Psoas muscle (tissue), 8 donors: ENCODE results near the gene WDR18. TPM values are rescaled to one million over a fixed set of nuclear protein-coding genes. Genes with fewer than 3 reads are reported as not detected.

Experiments used
- ATAC-seq, 4 donors: fragments of 200-7000 bp; cut with Tn5 transposase; one replicate each; pipeline ENCODE4 v1.9.1; 2020; ENCODE audit warnings: moderate library complexity in 3 of 4, mild to moderate bottlenecking in 2 of 4
- DNase-seq, 2 donors: peaks; one replicate each; pipeline ENCODE4 v3.0.0-alpha.2; 2020
- H3K27ac ChIP-seq: fragments of 200-600 bp; one replicate; pipeline ENCODE4 v1.8.0; 2022
- H3K27me3 ChIP-seq, 3 donors: fragments of 200-600 bp in 1 of 3; one replicate each; pipeline versions ENCODE4 v1.6.1 to v1.8.0; 2013 to 2022; ENCODE audit warnings: low read length in 2 of 3, mild to moderate bottlenecking in 2 of 3, moderate library complexity in 1 of 3; ENCODE audit not compliant: insufficient read depth in 3 of 3
- H3K36me3 ChIP-seq, 2 donors: fragments of 200-600 bp in 1 of 2; one replicate each; pipeline versions ENCODE4 v1.6.1 to v1.8.0; 2013 to 2022; ENCODE audit warnings: low read depth in 1 of 2, mild to moderate bottlenecking in 1 of 2, moderate library complexity in 1 of 2; ENCODE audit not compliant: insufficient read depth in 1 of 2
- H3K4me1 ChIP-seq: fragments of 200-600 bp; one replicate; pipeline ENCODE4 v1.8.0; 2022
- H3K4me3 ChIP-seq: fragments of 200-600 bp; one replicate; pipeline ENCODE4 v1.8.0; 2022; ENCODE audit warnings: mild to moderate bottlenecking
- H3K9me3 ChIP-seq: fragments of 200-600 bp; one replicate; pipeline ENCODE4 v1.8.0; 2022
- CTCF ChIP-seq: fragments of 200-600 bp; IDR thresholded peaks from one replicate; pipeline ENCODE4 v1.8.0; 2022; ENCODE audit warnings: antibody characterized with exemption
- WGBS, 3 donors: extraction: QIAGEN DNeasy Blood & Tissue Kit; methylation state at CpG; one replicate each; pipeline versions ENCODE4 v1.1.6 to v1.1.7; 2013; 5-methylcytosine and 5-hydroxymethylcytosine counted together
- intact Hi-C, 2 donors: fragments of 100-400 bp; cut with DNase I; formaldehyde crosslinking; loops; one replicate each; pipeline versions ENCODE4 v1.11.0 to v1.14.2; 2022
- polyA plus RNA-seq, 3 donors: library from polyadenylated mRNA; stranded (reverse); fragments of 200-250 nt; gene quantifications; one replicate each; pipeline ENCODE4 v1.2.3, GENCODE V29; 2013
- total RNA-seq, 4 donors: library from RNA; stranded (reverse); fragmentation: NEBNext Ultra II Directional in 2 of 4; extraction: Animal tissue kit (Norgen Biotek cat#: 25700) in 2 of 4; gene quantifications; one replicate each; pipeline versions ENCODE4 v1.2.1 to v1.2.4, GENCODE V29; 2021 to 2023
- donor health status: healthy with polysubstance abuse.
- donor health status: DM: no; HTN: no; CAD: no; lungs with moderate emphysema.
- donor health status: Bipolar disorder and iron deficiency.
- donor health status: healthy.
- donor health status: DM: yes; HTN: yes; CAD: no.
- donor health status: DM: no; HTN: no; CAD: no.
- donor health status: DM: no; HTN: no; CAD: no.
- donor health status: DM: yes; HTN: yes; CAD: no.

WDR18 gene
- total and polyA plus RNA-seq, 7 donors = 17.4 to 77.9 (median 28.0) TPM

- no peak for TF ChIP-seq CTCF
- Histone ChIP-seq H3K27me3 (peaks cover 0 to 7% (median 0%) of the 10 kb centered on the region in 3 donors), H3K4me3 (no peak overlapping the region), H3K9me3 (no peaks in the 10 kb centered on the region), H3K36me3 (no peaks in the 10 kb centered on the region), H3K27ac (no peak overlapping the region), H3K4me1 (no peaks in the 10 kb centered on the region)
- DNase-seq (no peak), ATAC-seq (peak in 1 of 4 donors; percentile 12)
- 59 to 76% (median 66%) methylated on average over 23 to 24 of the region's 24 CpGs for WGBS, 3 donors
- intact Hi-C loops = no loop called here
These were observed 7.1 kb upstream of the WDR18 start for GRCh38 chr19:977058-977464.

DNA sequence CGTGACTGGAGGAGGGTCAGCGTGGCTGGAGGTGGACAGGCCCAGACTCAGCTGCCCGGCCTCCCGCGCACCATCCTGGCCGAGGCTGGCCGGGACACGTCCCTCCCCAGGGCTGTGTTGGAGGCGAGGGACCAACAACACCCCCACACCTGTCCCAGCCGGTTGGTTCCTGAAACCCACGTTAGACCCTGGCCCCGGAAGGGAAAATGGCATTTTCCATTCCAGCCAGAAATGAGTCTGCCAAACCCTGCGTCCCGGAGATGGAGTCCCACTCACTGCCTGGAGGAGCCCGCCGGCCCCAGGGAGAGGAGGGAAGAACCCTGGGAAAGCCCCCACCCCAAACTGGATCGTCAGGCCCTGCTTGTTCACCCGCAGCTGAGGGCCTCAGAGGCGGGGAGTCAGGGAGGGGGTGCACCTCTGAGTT lies 4.8 kb upstream of the WDR18 start:
- WGBS, 3 donors = 48 to 60% (median 56%) methylated on average over 16 to 19 of the region's 19 CpGs
- no peak for TF ChIP-seq CTCF
- Histone ChIP-seq H3K27me3 (no peaks in the 10 kb centered on the region), H3K4me1 (peaks cover 5% of the 10 kb centered on the region), H3K27ac (no peak overlapping the region), H3K4me3 (no peak overlapping the region), H3K9me3 (no peaks in the 10 kb centered on the region), H3K36me3 (no peaks in the 10 kb centered on the region)
- DNase-seq = no peak
- no peak for ATAC-seq
- intact Hi-C loops = no loop called here

DNA sequence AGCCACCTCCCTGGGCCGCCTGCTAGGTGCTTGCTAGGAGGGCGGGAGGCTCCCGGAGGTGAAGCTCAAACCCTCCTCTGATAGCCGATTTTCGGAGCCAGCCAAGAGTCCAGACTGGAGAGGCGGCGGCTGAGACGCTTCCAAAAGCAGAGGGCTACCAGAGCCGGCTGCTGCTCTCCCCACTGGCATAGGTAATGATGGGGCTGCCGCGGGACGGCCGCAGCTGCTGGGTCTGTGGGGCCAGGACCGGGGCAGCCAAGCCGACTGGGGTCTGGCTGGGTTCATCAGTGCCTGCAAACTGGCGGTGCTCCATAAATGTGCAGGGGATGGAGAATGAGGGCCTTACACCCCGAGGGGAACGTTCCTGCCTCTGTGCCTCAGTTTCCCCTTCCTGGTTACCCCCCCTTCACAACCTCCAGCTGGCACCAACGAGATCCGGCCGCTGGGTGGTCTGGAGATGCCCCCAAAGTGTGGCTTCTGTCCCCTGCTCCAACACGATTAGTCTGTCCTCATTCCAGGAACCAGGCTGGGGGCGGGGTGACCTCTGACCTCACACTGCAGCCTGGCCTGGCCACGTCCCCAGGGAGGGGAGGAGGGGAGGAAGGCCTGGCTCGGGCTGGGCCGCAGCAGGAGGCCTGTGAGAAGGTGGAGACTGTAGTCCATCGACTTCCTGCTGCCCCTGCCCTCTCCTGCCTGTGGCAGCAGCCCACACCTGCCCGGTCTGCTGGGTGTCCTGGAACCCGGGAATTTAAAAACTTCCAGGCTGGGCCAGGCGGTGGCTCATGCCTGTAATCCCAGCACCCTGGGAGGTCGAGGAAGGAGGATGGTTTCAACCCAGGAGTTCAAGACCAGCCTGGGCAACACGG lies 3.8 kb upstream of the WDR18 start:
- TF ChIP-seq CTCF = no peak
- no peak overlapping the region for H3K27ac ChIP-seq
- intact Hi-C loops = loop anchor here (5.0 to 10.0 kb wide), 2 partner anchors 126 to 208 kb away; partner anchors contain the start of genes CFD (in 1 of the 2) and ELANE (in 1 of the 2)
- no peaks in the 10 kb centered on the region for H3K36me3 ChIP-seq
- no peaks in the 10 kb centered on the region for H3K9me3 ChIP-seq
- DNase-seq = no peak
- peaks cover 10% of the 10 kb centered on the region for H3K4me1 ChIP-seq
- WGBS, 3 donors = 19 to 25% (median 25%) methylated on average over 30 to 32 of the region's 32 CpGs
- H3K27me3 ChIP-seq = no peaks in the 10 kb centered on the region
- ATAC-seq = no peak
- H3K4me3 ChIP-seq = no peak overlapping the region

DNA sequence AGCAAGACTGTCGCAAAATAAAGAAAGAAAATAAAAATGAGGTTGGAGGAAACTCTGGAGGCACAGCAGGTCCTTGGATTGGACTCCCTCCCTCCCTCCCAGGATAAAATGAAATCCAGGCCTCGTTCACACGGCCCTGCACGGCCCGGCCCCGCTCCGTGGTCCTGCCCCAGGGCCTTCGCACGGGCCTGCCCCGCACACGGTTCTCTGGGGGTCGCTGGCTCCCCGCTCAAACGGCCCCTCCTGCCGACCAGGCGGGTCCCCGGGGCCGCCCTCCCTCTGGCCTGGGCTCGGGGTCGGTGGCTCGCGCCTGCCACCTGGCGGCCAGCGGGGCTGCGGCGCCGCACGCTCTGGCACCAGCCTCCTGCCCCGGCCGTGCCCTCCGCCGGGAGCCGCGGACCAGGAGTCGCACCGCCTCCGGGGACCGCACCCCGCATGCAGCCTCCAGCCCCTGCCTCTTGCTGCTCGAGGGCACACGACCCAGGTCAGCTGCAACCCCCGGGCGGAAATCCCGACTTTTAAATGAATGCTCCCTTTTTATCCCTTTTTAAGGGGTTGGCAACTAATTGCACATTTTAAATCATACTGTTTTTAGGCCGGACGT lies 1.5 kb upstream of the WDR18 start:
- 0 to 1% (median 0%) methylated on average over 41 to 46 of the region's 46 CpGs for WGBS, 3 donors
- Histone ChIP-seq H3K27ac (peak overlapping the region; percentile 88), H3K4me3 (peak overlapping the region; percentile 57)

More for the DNA sequence above, 1.5 kb upstream of the WDR18 start:
- ATAC-seq = peak; percentile 81 to 90 (median 82)
- Histone ChIP-seq H3K4me1 (peaks cover 10% of the 10 kb centered on the region), H3K9me3 (no peaks in the 10 kb centered on the region), H3K27me3 (no peaks in the 10 kb centered on the region), H3K36me3 (peaks cover 0 to 20% of the 10 kb centered on the region in 2 donors)
- intact Hi-C loops = loop anchor here (1.0 to 10.0 kb wide), 3 partner anchors 61 to 210 kb away; partner anchors contain the start of genes CFD (in 1 of the 2) and ELANE (in 1 of the 2)
- peak; percentile 73 to 87 for DNase-seq
- TF ChIP-seq CTCF = peak; percentile 96
